BLaER1 treated with 17β-estradiol and CSF1 and Interleukin-3, amounts not matched to agents 10 nM and 100 nM (cell line): Measurements from ENCODE around the gene TSACC.
"Not testable (repeated sequence)": the region's sequence is repeated elsewhere in the genome, so short reads cannot be mapped to it uniquely, and the experiment has no call there.

Experiments used
- H3K27ac ChIP-seq, 11 experiments: shearing (Covaris generic); formaldehyde crosslinking; 2 replicates each; pipeline ENCODE4 v1.8.1; 2022
- H3K27me3 ChIP-seq, 11 experiments: shearing (Covaris generic); formaldehyde crosslinking; 2 replicates each; pipeline ENCODE4 v1.8.1; 2022
- H3K36me3 ChIP-seq, 11 experiments: shearing (Covaris generic); formaldehyde crosslinking; 2 replicates each; pipeline ENCODE4 v1.8.1; 2022
- H3K4me1 ChIP-seq, 10 experiments: shearing (Covaris generic); formaldehyde crosslinking; 2 replicates each; pipeline ENCODE4 v1.8.1; 2022
- H3K4me2 ChIP-seq, 11 experiments: shearing (Covaris generic); formaldehyde crosslinking; 2 replicates each; pipeline ENCODE4 v1.8.1; 2022
- H3K4me3 ChIP-seq, 10 experiments: shearing (Covaris generic); formaldehyde crosslinking; 2 replicates each; pipeline ENCODE4 v1.8.1; 2022
- H3K9ac ChIP-seq, 11 experiments: shearing (Covaris generic); formaldehyde crosslinking; 2 replicates each; pipeline ENCODE4 v1.8.1; 2022
- H3K9me3 ChIP-seq, 11 experiments: shearing (Covaris generic); formaldehyde crosslinking; replicated peaks in 1 of 11; 2 replicates each; pipeline ENCODE4 v1.8.1; 2022
- H4K20me1 ChIP-seq, 11 experiments: shearing (Covaris generic); formaldehyde crosslinking; 2 replicates each; pipeline ENCODE4 v1.8.1; 2022
- Cebpa-rat ChIP-seq, 11 experiments: shearing (Covaris generic); IDR thresholded peaks; 2 replicates each; pipeline ENCODE4 v1.8.1; 2022

The TSACC gene

DNA sequence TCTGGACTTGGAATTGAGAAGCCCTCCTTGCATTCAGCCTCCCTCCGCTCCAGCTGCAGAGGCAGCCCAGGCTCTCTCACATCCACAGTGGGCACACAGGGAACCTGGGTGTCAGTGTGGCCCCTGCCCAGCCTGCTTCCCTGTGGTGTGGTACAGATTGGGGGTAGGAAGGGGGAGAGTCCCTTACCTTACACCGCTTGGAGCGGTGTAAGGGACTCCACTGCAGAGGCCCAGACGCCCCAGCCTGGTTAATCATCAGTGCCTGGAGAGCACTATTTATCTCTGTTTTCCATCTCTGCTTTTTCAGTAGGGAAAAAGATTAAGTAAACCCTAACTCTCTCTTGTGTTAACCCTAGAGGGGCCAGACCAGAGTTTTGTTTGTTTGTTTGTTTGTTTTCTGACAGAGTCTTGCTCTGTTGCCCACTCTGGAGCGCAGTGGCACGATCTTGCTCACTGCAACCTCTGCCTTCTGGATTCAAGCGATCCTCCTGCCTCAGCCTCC is 29.9 kb downstream of the TSACC start:
- H3K9ac ChIP-seq = no peak overlapping the region

DNA sequence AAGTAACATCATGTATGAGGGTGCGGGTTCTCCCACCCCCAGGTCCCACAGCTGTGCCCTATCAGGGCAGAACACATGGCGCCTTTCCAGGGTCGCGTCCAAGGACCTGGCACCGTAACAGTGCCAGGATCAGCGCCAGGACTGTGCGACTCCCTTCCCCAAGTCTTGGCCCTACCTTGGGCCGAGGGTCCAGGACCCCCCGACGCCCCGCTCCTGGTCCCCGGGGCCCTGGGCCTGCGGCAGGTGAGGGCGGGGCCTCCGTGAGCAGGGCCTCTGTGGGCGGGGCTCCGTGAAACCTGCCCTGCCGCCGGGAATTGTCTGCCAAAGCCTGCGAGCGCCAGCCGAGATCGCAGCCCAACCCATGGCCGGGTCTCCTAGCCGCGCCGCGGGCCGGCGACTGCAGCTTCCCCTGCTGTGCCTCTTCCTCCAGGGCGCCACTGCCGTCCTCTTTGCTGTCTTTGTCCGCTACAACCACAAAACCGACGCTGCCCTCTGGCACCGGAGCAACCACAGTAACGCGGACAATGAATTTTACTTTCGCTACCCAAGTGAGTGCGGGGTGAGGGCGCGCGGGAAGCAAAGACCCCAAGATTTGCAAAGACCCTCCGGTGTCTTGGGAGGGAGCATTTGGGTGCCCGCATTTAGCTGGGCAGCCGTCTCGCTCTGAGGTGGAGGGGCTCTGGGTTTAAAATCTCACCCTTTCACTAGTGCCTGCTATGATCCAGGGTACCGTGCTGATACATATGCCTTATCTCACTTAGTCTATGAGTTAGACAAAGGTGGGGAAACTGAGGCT is 30.8 kb downstream of the TSACC start, which contains the start of gene RHBG:
Gene RHBG, plus strand, starts transcription at position 323 of the 796 bp plus-strand sequence. Its CDS starts 39 bp downstream, at position 362.
- Histone ChIP-seq H3K27ac (no peak within 1 kb of the TSS), H3K4me3 (no peak within 1 kb of the TSS), H3K4me2 (peak within 1 kb of the TSS in 9 of 11 experiments; percentile 4 to 71 (median 26); a peak in 12 of 22 replicates), H4K20me1 (no peaks in the 10 kb centered on the region; a peak in 2 of 22 replicates), H3K4me1 (peaks cover 0 to 23% (median 7%) of the 10 kb centered on the region in 10 experiments; a peak in 11 of 20 replicates), H3K9ac (peak within 1 kb of the TSS in 1 of 11 experiments; percentile 43; a peak in 1 of 22 replicates), H3K36me3 (no peaks in the 10 kb centered on the region), H3K27me3 (peaks cover 26 to 55% (median 32%) of the 10 kb centered on the region in 11 experiments), H3K9me3 (peaks cover 0 to 10% (median 0%) of the 10 kb centered on the region in 11 experiments; a peak in 4 of 22 replicates)
- TF ChIP-seq Cebpa-rat (IDR thresholded peaks at IDR 0.05) = no peak

More for the DNA sequence above, 29.9 kb downstream of the TSACC start:
- H3K27me3 ChIP-seq = peaks cover 26 to 55% (median 32%) of the 10 kb centered on the region in 11 experiments
- H3K36me3 ChIP-seq = no peaks in the 10 kb centered on the region
- H3K4me3 ChIP-seq = no peak overlapping the region
- no peak overlapping the region for H3K27ac ChIP-seq
- peaks cover 0 to 23% (median 7%) of the 10 kb centered on the region in 10 experiments; a peak in 11 of 20 replicates for H3K4me1 ChIP-seq
- TF ChIP-seq Cebpa-rat (IDR thresholded peaks at IDR 0.05) = no peak
- H3K4me2 ChIP-seq = no peak overlapping the region
- no peaks in the 10 kb centered on the region; a peak in 2 of 22 replicates for H4K20me1 ChIP-seq
- H3K9me3 ChIP-seq = peaks cover 0 to 11% (median 0%) of the 10 kb centered on the region in 11 experiments; a peak in 4 of 22 replicates

DNA sequence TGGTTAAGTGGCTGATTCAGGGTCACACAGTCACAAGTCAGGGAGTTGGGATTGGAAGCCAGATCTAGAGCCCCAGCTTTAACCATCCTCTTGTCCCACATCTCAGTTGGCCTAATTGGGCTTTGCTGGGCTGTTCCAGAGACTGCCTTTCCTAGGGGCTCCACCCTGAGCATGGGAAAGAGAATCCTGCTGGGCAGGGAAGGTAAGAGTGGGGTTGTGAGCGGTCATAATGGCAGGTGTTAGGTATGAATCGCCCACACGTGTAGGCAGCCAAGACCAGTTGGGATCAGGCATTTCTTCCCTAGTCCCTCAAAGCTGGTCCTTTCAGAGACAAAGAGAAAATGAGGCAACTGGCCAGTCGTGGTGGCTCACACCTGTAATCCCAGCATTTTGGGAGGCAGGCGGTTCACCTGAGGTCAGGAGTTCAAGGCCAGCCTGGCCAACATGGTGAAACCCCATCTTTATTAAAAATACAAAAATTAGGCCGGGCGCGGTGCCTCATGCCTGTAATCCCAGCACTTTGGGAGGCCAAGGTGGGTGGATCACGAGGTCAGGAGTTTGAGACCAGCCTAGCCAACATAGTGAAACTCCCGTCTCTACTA is 31.5 kb downstream of the TSACC start:
- H3K36me3 ChIP-seq, H3K4me3 ChIP-seq, H4K20me1 ChIP-seq, H3K9ac ChIP-seq, H3K9me3 ChIP-seq, H3K27ac ChIP-seq, H3K4me2 ChIP-seq: not testable (repeated sequence)
- Histone ChIP-seq H3K4me1 (peaks cover 0 to 23% (median 7%) of the 10 kb centered on the region in 10 experiments; a peak in 11 of 20 replicates), H3K27me3 (peaks cover 26 to 55% (median 32%) of the 10 kb centered on the region in 11 experiments)

DNA sequence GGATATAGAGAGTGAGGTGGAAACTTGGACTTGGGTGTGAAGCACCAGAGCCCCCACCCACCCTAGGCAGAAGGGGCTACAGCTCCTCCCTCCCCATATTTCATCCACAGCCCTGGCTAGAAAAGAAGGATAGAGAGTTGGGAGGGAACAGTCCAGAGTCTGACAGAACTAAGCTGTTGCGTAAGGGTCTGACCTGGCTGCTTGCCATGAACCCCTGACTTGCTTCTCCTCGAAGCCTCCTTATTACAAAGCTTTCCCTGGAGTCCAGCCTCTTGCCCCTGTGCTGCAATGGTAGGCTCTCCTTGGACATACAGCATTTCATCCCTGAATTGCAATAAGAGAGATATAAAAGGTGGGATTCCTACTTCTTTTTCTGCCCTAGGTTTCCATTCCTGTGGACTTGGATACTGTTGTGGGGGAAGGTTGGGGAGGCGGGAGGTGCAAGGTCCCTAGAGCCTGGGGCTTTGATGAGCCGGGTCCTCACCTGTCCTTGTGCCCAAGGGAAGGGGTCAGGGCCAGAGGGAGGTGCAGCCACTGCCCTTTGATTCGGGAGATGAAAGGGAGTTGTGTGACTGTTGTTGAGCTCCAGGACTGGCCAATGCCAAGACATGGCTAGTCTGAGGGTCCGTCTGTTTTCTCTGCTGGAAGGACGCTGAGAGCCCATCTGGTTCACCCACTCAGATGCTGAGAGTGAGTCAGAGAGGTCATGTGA is 33.4 kb downstream of the TSACC start:
- H3K27ac ChIP-seq = no peak overlapping the region
- no peaks in the 10 kb centered on the region for H3K36me3 ChIP-seq
- no peak overlapping the region for H3K4me3 ChIP-seq
- H3K4me2 ChIP-seq = peak overlapping the region in 5 of 11 experiments; percentile 25 to 65 (median 55); a peak in 9 of 22 replicates
- peaks cover 0 to 40% (median 8%) of the 10 kb centered on the region in 10 experiments; a peak in 12 of 20 replicates for H3K4me1 ChIP-seq
- H4K20me1 ChIP-seq = no peaks in the 10 kb centered on the region; a peak in 2 of 22 replicates
- no peaks in the 10 kb centered on the region for H3K9me3 ChIP-seq
- H3K9ac ChIP-seq = no peak overlapping the region
- TF ChIP-seq Cebpa-rat (IDR thresholded peaks at IDR 0.05) = 0 out of 22 replicates have a peak, but pooled peaks of 2 of the 11 experiments have one; percentile 19 to 45
- H3K27me3 ChIP-seq = peaks cover 26 to 46% (median 32%) of the 10 kb centered on the region in 11 experiments

DNA sequence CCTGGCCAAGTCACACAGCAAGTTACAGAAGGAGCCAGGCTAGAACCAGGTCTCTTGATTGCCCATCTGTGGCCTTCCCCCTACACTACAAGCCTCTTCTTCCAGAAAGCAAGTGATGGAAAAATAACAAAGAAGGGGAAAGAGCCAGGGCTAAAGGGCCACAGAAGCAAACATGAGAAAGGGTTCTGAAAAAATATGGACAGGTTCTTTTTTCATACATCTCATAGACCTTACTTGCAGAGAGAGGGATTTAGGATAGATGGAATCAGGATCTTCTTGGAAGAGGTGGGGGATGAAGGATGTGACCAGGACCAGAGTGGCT is 33.9 kb downstream of the TSACC start:
- Histone ChIP-seq H3K4me2 (peak overlapping the region in 3 of 11 experiments; percentile 55 to 65 (median 59); a peak in 5 of 22 replicates), H3K9me3 (no peaks in the 10 kb centered on the region), H4K20me1 (no peaks in the 10 kb centered on the region; a peak in 2 of 22 replicates), H3K4me1 (peaks cover 0 to 45% (median 8%) of the 10 kb centered on the region in 10 experiments; a peak in 12 of 20 replicates), H3K27ac (no peak overlapping the region), H3K9ac (no peak overlapping the region), H3K36me3 (no peaks in the 10 kb centered on the region), H3K4me3 (no peak overlapping the region), H3K27me3 (peaks cover 26 to 41% (median 28%) of the 10 kb centered on the region in 11 experiments)
- TF ChIP-seq Cebpa-rat (IDR thresholded peaks at IDR 0.05) = no peak

DNA sequence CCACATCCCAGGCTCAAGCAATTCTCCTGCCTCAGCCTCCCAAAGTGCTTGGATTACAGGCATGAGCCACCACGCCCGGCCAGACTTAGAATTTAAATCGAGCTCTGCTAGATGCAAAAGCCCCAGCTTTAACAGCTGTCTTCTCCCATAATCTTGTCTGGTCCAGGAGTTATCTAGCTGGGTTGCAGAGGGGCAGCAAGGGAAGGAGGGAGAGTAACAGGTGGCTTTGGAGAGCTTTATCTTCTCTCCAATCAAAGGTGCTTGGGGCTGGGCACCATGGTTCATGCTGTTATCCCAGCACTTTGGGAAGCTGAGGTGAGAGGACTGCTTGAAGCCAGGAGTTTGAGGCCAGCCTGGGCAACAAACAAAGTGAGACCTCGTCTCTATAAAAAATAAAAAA is 34.5 kb downstream of the TSACC start:
- H3K9ac ChIP-seq = no peak overlapping the region
- H3K4me2 ChIP-seq = no peak overlapping the region
- TF ChIP-seq Cebpa-rat (IDR thresholded peaks at IDR 0.05) = no peak
- H4K20me1 ChIP-seq = no peaks in the 10 kb centered on the region; a peak in 2 of 22 replicates
- no peaks in the 10 kb centered on the region for H3K9me3 ChIP-seq
- no peak overlapping the region for H3K4me3 ChIP-seq
- peaks cover 0 to 51% (median 8%) of the 10 kb centered on the region in 10 experiments; a peak in 11 of 20 replicates for H3K4me1 ChIP-seq
- no peak overlapping the region for H3K27ac ChIP-seq
- peaks cover 21 to 35% (median 22%) of the 10 kb centered on the region in 11 experiments for H3K27me3 ChIP-seq
- H3K36me3 ChIP-seq = no peaks in the 10 kb centered on the region

DNA sequence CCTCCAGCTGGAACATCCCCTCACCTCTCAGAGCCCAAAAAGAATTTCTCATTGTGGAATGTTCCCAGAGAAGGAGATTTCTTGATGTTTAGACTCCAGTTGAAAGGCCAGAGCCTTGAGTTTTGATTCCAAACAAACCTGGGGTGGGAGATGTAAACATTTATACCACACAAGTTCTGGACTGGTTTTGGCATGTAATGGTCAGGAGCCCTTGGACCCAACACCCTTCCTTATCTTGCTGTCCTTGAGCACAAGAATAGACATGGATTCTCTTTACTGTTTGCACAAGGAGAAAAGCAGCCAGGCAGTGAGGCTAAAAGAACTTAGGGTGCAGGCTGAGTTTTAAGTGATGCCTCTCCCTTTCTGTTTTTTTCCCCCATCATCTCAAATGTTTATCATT is 35.2 kb downstream of the TSACC start:
- H3K4me2 ChIP-seq = no peak overlapping the region
- no peak overlapping the region for H3K4me3 ChIP-seq
- H3K27ac ChIP-seq = no peak overlapping the region
- no peak overlapping the region for H3K9ac ChIP-seq
- no peaks in the 10 kb centered on the region; a peak in 2 of 22 replicates for H4K20me1 ChIP-seq
- peaks cover 0 to 51% (median 8%) of the 10 kb centered on the region in 10 experiments; a peak in 11 of 20 replicates for H3K4me1 ChIP-seq
- no peaks in the 10 kb centered on the region for H3K9me3 ChIP-seq
- peaks cover 14 to 28% (median 16%) of the 10 kb centered on the region in 11 experiments for H3K27me3 ChIP-seq
- no peak for TF ChIP-seq Cebpa-rat (IDR thresholded peaks at IDR 0.05)
- no peaks in the 10 kb centered on the region for H3K36me3 ChIP-seq

DNA sequence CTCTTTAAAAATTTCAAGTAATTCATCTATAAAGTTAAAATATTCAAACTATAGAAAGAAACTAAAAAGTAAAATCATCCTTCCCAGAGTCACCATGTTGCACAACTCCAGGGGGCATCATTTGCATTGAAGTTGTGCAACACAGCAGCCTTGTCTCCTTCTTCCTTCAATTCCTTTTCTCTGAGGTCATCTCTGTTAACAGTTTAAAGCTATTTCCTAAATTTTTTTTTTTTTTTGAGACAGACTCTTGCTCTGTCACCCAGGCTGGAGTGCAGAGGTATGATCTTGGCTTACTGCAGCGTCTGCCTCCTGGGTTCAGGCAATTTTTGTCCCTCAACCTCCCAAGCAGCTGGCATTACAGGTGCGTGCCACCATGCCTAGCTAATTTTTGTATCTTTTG is 37.8 kb downstream of the TSACC start:
- H3K4me1 ChIP-seq = peaks cover 0 to 43% (median 8%) of the 10 kb centered on the region in 10 experiments; a peak in 11 of 20 replicates
- peak in 2 of 11 experiments; percentile 22 to 28; a peak in 1 of 22 replicates for TF ChIP-seq Cebpa-rat (IDR thresholded peaks at IDR 0.05)
- no peaks in the 10 kb centered on the region for H3K36me3 ChIP-seq
- H4K20me1 ChIP-seq = no peaks in the 10 kb centered on the region
- no peaks in the 10 kb centered on the region for H3K9me3 ChIP-seq
- peak overlapping the region in 4 of 11 experiments; percentile 27 to 79 (median 66); a peak in 7 of 22 replicates for H3K4me2 ChIP-seq
- peaks cover 0 to 6% (median 0%) of the 10 kb centered on the region in 11 experiments; a peak in 3 of 22 replicates for H3K27me3 ChIP-seq
- H3K27ac ChIP-seq = no peak overlapping the region
- no peak overlapping the region for H3K4me3 ChIP-seq
- H3K9ac ChIP-seq = no peak overlapping the region
